ENCODE data around the gene HNRNPC.
"Not testable (repeated sequence)": the region's sequence is repeated elsewhere in the genome, so short reads cannot be mapped to it uniquely, and the experiment has no call there.

Gene HNRNPC

DNA sequence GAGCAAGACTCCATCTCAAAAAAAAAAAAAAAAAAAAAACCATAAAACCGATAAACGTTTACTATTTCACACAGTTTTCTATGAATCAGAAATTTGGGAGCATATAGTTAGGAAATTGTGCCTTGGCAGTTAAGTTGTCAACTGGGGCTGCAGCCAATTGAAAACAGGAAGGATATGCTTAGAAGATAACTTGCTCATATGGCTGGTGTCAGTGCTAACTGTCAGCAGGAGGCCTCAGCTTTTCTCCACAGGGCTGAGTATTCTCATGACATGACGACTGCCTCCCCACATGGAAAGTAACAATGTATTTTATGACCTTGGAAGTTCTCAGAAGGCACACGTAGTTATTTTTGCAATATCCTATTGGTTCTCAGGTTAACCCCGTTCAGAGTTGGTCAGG lies 83.8 kb downstream of the HNRNPC start:
- DNase-seq = no peak

DNA sequence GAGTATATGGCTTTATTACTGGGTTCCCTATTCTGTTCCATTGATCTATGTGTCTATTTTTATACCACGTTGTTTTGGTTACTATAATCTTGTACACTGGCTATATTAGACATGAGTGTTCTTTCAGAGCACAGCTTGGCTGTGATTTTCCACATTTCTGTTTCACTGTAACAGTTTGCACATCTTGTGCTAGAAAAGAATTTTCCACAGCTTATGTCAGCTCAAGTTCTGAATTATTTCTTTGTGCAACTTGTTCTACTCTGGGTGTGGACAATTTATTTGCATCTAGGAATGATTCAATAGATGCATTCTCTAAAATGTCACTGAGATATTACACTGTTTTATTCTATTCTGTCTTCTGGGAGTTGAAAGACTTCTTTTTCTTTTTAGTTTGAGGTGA lies 85.0 kb downstream of the HNRNPC start:
- no peak for DNase-seq

DNA sequence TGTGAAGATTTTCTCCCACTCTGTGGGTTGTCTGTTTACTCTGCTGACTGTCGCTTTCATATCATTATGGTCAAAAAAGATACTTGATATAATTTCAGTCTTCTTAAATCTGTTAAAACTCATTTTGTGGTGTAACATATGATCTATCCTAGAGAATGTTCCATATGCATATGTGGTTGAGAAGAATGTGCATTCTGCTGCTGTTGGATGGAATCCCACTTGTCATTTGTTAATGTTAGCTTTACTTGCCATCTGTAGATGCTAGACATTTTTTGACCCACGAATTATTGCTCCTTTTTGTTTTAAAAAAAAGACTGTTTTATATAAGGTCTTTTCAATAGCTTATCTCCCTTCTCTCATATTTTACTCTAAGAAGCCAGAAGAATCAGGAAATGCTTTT lies 87.1 kb downstream of the HNRNPC start:
- DNase-seq = no peak

GRCh38 chr14:21171128-21171527 lies 98.1 kb downstream of the HNRNPC start:
- no peak for DNase-seq

DNA sequence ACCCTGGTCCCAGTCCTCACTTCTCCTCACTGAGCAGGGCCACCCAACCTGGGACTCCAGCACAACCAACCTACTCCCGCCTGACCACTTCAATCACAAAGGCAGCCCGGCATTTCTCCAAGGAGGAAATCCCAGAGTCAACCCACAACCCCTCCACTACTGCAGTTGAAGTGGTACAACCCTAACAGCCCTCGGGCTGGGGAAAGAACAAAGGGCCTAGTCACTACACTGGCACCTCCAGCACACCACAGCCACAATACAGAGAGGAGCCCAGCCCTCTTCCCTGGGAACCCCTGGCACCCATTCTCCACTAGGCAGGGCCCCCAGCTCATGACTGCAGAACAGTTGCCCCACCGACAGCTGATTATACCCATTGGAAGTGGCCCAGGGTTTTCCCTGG lies 99.7 kb downstream of the HNRNPC start:
- no peak for DNase-seq

GRCh38 chr14:21168055-21168454 lies 101.2 kb downstream of the HNRNPC start:
- peak; percentile 5 for DNase-seq

GRCh38 chr14:21165670-21166069 lies 103.6 kb downstream of the HNRNPC start:
- DNase-seq = not testable (repeated sequence)

GRCh38 chr14:21165002-21165605 lies 104.1 kb downstream of the HNRNPC start:
- DNase-seq = not testable (repeated sequence)

GRCh38 chr14:21163871-21164291 lies 105.4 kb downstream of the HNRNPC start:
- DNase-seq = no peak

GRCh38 chr14:21162081-21162480 lies 107.2 kb downstream of the HNRNPC start:
- DNase-seq = no peak

DNA sequence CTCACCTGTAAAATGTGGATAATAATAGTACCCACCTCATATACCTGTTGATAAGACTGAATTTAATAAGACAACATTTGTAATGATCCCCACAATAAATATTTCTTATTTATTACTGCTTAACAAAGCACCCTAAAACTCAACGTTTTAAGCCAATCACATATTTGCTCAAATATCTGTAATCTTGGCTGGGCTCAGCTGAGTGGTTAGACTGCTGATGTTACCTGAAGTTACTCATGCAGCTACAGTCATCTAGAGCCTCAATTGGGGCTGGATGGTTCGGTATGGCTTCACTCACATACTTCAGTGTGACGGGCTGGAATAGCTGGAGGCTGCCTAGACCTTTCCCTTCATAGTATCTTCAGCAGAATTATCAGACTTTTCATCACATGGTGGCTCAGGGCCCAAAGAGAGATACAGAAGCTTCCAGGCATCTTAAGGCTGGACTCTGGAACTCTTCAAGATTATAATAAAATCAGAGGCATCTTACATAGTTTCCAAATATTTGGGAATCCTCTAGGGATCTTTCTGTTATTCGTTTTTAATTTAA lies 109.1 kb downstream of the HNRNPC start:
- DNase-seq = no peak

All from EL (cell line).